GM13977 (cell line): Measurements from ENCODE around the gene APOL2.

Experiments
- DNase-seq: peaks from one replicate; pipeline ENCODE4 v3.0.0; 2012; ENCODE audit warnings: low spot score
- CTCF ChIP-seq: IDR thresholded peaks from 2 replicates; pipeline ENCODE4 v1.5.1; 2012; ENCODE audit warnings: mild to moderate bottlenecking, control low read depth; ENCODE audit not compliant: insufficient read depth; ENCODE audit errors: extremely low read depth, missing control alignments
- in situ Hi-C: fragments of 300-500 bp; cut with MboI; formaldehyde crosslinking; loops from one replicate; pipeline ENCODE4 v1.12.0; 2022; ENCODE audit warnings: low sequenced_read_pairs, low pct_unique_long_range_greater_than_20kb, mixed read lengths, inconsistent platforms; ENCODE audit not compliant: unreplicated experiment

The APOL2 gene

GRCh38 chr22:36177160-36177559, 62.2 kb downstream of the APOL2 start:
- in situ Hi-C loops = no loop called here
- TF ChIP-seq CTCF = no peak
- no peak for DNase-seq
